ENCODE data around the gene MICU1. TPM values are rescaled to one million over a fixed set of nuclear protein-coding genes. Genes with fewer than 3 reads are reported as not detected.

Gene MICU1
- total RNA-seq, 1 donor from 2014 or later: 58.2 TPM

- Mint-ChIP-seq H3K9me3 (no peaks in the 10 kb centered on the region), H3K27ac (no peak overlapping the region), H3K36me3 (peaks cover 16% of the 10 kb centered on the region), H3K27me3 (ENCODE audit: low read depth) (no peaks in the 10 kb centered on the region), H3K4me3 (no peak overlapping the region), H3K4me1 (peaks cover 5% of the 10 kb centered on the region)
- DNase-seq (ENCODE audit: low spot score in 2 of 2, unreplicated experiment in 2 of 2): peak in 1 of 2 experiments; percentile 80
- TF ChIP-seq CTCF (IDR thresholded peaks at IDR 0.05; ENCODE audit: unreplicated experiment): peak; percentile 90
Measured at GRCh38 chr10:72340510-72341261, 285.2 kb downstream of the MICU1 start.

GRCh38 chr10:72338180-72338579, 287.7 kb downstream of the MICU1 start:
- DNase-seq (ENCODE audit: low spot score in 2 of 2, unreplicated experiment in 2 of 2): no peak
- no peak overlapping the region for H3K27ac Mint-ChIP-seq
- H3K36me3 Mint-ChIP-seq: peaks cover 16% of the 10 kb centered on the region
- no peak overlapping the region for H3K4me3 Mint-ChIP-seq
- no peaks in the 10 kb centered on the region for H3K27me3 Mint-ChIP-seq (ENCODE audit: low read depth)
- TF ChIP-seq CTCF (IDR thresholded peaks at IDR 0.05; ENCODE audit: unreplicated experiment): no peak
- peaks cover 24% of the 10 kb centered on the region for H3K4me1 Mint-ChIP-seq
- H3K9me3 Mint-ChIP-seq: no peaks in the 10 kb centered on the region

- no peaks in the 10 kb centered on the region for H3K27me3 Mint-ChIP-seq (ENCODE audit: low read depth)
- H3K4me3 Mint-ChIP-seq: no peak overlapping the region
- no peaks in the 10 kb centered on the region for H3K9me3 Mint-ChIP-seq
- peaks cover 16% of the 10 kb centered on the region for H3K36me3 Mint-ChIP-seq
- peaks cover 29% of the 10 kb centered on the region for H3K4me1 Mint-ChIP-seq
- DNase-seq (ENCODE audit: low spot score in 2 of 2, unreplicated experiment in 2 of 2): no peak
- no peak overlapping the region for H3K27ac Mint-ChIP-seq
- TF ChIP-seq CTCF (IDR thresholded peaks at IDR 0.05; ENCODE audit: unreplicated experiment): no peak
Measured at GRCh38 chr10:72337722-72338121, 288.2 kb downstream of the MICU1 start.

GRCh38 chr10:72337039-72337629, 288.7 kb downstream of the MICU1 start:
- Mint-ChIP-seq H3K4me3 (no peak overlapping the region), H3K36me3 (peaks cover 16% of the 10 kb centered on the region), H3K27ac (peak overlapping the region; percentile 39), H3K4me1 (peaks cover 33% of the 10 kb centered on the region), H3K27me3 (ENCODE audit: low read depth) (no peaks in the 10 kb centered on the region), H3K9me3 (no peaks in the 10 kb centered on the region)
- peak; percentile 49 to 79 for DNase-seq (ENCODE audit: low spot score in 2 of 2, unreplicated experiment in 2 of 2)
- TF ChIP-seq CTCF (IDR thresholded peaks at IDR 0.05; ENCODE audit: unreplicated experiment): peak; percentile 86

- Mint-ChIP-seq H3K27ac (peak overlapping the region; percentile 20), H3K4me1 (peaks cover 39% of the 10 kb centered on the region), H3K27me3 (ENCODE audit: low read depth) (no peaks in the 10 kb centered on the region), H3K4me3 (no peak overlapping the region), H3K9me3 (no peaks in the 10 kb centered on the region), H3K36me3 (peaks cover 14% of the 10 kb centered on the region)
- DNase-seq (ENCODE audit: low spot score in 2 of 2, unreplicated experiment in 2 of 2): no peak
- no peak for TF ChIP-seq CTCF (IDR thresholded peaks at IDR 0.05; ENCODE audit: unreplicated experiment)
Measured at GRCh38 chr10:72336259-72337038, 289.4 kb downstream of the MICU1 start.

All from mesothelial cell of epicardium (in vitro differentiated cells).